HEK293T (cell line): ENCODE data around the gene MSH3.

ENCODE experiments used
- ARNT ChIP-seq: fragments of 450-650 bp; IDR thresholded peaks from 2 replicates; pipeline ENCODE4 v1.6.1; 2017; ENCODE audit warnings: mild to moderate bottlenecking
- BHLHE40 ChIP-seq: fragments of 450-650 bp; IDR thresholded peaks from 2 replicates; pipeline ENCODE4 v1.6.1; 2016; ENCODE audit warnings: mild to moderate bottlenecking, moderate library complexity, borderline replicate concordance
- CTBP1 ChIP-seq: fragments of 450-650 bp; IDR thresholded peaks from 2 replicates; pipeline ENCODE4 v1.6.1; 2016; ENCODE audit warnings: borderline replicate concordance
- ELF4 ChIP-seq: fragments of 450-650 bp; IDR thresholded peaks from 2 replicates; pipeline ENCODE4 v1.6.1; 2017; ENCODE audit warnings: antibody characterized with exemption
- FOXK2 ChIP-seq: fragments of 450-650 bp; IDR thresholded peaks from 2 replicates; pipeline ENCODE4 v1.6.1; 2016; ENCODE audit warnings: mild to moderate bottlenecking
- FOXM1 ChIP-seq: fragments of 450-650 bp; IDR thresholded peaks from 2 replicates; pipeline ENCODE4 v1.6.1; 2017; ENCODE audit warnings: mild to moderate bottlenecking, borderline replicate concordance
- NFRKB ChIP-seq: fragments of 450-650 bp; IDR thresholded peaks from 2 replicates; pipeline ENCODE4 v1.6.1; 2016; ENCODE audit warnings: mild to moderate bottlenecking, moderate library complexity
- ZNF384 ChIP-seq: fragments of 450-650 bp; IDR thresholded peaks from 2 replicates; pipeline ENCODE4 v1.6.1; 2016

DNA sequence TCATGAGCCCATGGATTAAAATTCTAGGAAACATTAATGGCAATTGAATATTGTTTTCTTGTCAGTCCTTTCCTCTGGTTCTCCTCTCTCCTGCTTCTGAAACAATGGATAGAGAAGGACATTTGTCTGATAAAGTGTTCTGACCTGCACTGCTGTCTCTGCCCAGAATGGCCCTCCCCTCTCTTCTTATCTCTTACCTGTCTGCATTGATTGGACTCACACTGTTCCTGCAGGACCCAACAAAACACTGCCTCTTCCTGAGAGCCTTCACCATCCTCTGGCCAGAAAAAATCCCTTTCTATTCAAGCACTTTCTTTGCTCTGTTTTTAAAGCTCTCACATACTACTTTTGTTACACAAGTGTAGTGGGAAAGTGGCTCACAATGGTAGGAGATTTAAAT is 144.2 kb downstream of the MSH3 start:
- no peak for TF ChIP-seq ZNF384
- TF ChIP-seq ELF4: no peak
- TF ChIP-seq FOXM1: no peak
- no peak for TF ChIP-seq BHLHE40
- no peak for TF ChIP-seq FOXK2
- TF ChIP-seq ARNT: no peak
- no peak for TF ChIP-seq CTBP1
- no peak for TF ChIP-seq NFRKB
